ENCODE data around the gene FILIP1L. TPM values are rescaled to one million over a fixed set of nuclear protein-coding genes. Genes with fewer than 3 reads are reported as not detected.

Gene FILIP1L
- total RNA-seq, 1 donor from 2014 or later: 136 TPM

DNA sequence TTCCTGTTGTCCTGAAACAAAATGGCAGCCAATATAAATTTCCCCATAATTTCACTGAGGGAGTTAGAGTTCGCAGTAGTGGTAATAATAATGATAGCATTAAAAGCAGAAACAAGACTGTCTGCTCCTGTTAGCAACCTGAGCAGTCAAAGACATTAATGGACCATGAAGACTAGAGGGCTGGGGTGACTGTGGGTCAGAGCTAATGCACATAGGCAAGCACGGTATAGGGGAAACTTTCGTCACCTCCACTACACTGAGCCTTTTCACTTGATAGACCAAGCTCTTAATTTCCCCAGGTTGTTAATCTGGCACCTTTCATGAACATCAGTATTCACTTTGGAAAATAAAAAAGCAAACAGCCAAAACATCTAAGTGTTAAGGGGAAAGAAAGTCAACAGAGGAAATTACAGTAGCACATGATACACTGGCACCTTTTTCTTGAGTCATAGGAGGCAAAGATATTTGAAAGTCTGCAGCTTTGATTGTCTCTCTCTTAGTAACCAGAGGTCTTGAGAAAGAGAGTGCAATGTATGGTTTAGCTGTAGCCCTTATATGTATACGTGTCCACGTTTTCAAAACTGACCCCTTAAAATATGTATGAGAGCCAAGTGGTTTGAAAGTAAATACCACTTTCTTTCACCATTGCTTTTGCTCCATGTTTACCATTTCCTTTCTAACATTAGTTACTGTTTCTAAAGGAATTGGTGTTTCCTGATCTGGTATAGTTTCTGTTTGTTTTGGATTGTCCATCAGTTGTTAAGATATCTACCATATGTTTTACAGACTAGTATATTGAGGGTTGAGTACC is 104.8 kb downstream of the FILIP1L start:
- no peak for DNase-seq (ENCODE audit: low spot score)

DNA sequence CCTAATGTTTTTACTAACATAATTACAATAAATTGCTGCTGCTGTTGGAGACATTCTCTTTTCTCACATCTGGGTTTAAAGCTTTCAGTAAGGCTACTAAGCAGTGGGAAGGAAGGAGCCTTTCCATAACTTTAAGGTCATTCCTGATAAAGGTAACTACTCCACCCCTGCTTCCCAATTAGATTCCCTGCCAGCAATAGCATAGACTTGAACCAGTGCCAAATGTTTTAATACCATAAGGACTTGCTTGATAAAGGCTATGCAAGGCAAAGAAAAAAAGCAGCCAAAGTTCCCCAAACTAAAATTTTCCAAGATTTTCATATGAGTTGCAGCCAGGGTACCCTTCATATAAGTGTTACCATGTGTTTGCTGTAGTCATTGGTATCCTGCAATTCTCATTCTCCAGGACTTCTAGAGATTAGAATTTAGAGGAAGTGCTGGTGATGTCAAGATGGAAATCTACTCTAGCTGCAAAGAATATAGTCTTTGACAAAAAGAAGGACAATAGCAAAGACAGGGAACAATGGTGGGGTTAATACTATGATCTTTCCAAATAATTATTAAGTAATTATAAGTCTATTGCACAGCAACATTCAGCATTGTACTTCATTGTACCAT is 106.1 kb downstream of the FILIP1L start:
- DNase-seq (ENCODE audit: low spot score): no peak

DNA sequence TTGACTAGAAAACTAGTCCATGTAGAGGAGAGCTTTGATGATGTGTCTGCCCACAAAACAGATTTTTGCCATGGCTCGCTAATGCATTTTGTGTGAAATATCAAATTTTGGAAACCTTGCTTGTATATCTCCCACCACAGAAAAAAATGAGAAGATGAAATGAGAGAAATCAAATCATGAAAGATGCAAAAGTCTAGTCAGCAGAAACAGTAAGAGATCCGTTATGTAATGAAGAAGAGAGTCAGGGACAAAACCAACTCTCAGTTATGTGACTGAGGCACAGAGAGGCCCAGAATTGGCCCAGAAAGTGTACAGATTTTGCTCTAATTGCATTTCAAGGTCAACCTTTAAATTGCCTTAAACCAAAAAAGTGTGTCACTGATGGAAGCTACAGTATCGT is 107.0 kb downstream of the FILIP1L start:
- no peak for DNase-seq (ENCODE audit: low spot score)

DNA sequence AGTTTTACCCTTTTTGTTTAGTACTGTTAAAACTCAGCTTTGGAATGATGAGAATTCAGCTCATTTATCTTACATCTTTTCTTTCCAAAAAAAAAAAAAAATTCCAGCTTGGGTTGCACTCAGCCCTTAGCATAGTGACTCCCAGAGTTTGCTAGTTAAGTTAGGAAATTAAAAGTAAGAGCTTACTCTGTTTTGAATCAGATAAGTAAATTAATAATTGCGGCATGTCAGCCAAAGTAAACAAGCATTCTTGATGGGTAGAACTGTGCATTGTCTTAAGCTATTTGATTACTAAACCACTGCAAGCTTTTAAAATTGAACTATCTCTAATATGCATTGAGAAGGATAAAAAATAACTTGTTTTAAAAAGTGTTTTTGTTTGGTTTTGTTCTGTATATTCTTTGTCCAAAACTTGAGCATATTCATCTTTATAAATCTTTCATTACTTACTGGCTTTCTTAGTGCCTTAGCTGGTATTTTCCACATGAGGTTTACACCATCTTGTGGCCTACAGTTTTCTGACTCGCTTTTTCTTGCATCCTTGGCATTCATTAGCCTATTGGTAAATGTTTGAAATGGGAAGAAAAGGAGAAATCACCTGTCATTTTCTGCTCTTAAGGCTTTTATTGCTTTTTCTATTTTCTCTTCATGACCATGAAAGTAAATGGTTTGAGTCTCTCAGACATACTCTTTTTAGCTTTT is 107.6 kb downstream of the FILIP1L start:
- DNase-seq (ENCODE audit: low spot score): no peak

GRCh38 chr3:100005665-100006393 is 108.5 kb downstream of the FILIP1L start:
- no peak for DNase-seq (ENCODE audit: low spot score)

- no peak for DNase-seq (ENCODE audit: low spot score)
Measured at GRCh38 chr3:100004931-100005330, 109.4 kb downstream of the FILIP1L start.

DNA sequence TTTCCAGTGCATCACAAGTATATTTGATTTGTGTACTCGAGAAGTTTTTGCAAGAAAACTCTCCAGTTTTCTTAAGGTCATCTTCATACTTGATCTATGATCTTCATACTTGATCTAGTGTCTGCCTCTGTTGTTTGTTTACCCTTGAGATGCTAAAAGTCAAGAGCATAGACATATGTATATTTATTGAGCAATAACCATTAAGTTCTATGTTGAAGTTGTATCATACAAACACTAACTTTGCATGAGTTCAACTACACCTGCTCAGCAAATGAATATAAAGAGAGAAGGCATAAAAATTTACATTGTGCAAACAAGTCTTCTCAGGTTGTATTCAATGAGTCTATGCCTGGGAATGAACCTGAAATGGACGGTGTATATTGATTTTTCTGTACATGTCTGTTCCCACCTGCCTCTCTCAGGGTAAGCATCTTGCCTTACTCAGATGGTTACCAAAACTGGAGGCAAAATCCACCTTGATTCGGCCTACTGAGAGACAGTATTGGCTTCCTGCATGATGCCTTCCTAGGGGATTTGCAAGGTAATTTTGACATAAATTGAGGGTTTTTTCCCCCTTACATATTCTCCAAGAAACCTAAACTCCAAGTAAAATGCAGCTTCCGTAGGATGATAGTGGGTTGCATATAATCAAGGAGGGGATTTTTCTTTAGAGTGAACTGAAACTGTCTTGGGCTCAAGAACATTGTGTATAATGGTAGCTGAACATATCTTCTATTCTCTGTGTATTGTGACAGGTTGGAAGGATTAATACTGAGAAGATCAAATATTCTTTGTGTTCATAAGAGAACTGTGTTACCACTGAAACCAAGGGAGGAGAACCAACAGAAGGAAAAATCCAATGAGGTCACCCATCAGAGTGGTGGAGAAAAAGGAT is 110.4 kb downstream of the FILIP1L start:
- no peak for DNase-seq (ENCODE audit: low spot score)

GRCh38 chr3:100002599-100003350 is 111.5 kb downstream of the FILIP1L start:
- DNase-seq (ENCODE audit: low spot score): no peak

- no peak for DNase-seq (ENCODE audit: low spot score)
Measured at GRCh38 chr3:100001526-100002270, 112.6 kb downstream of the FILIP1L start.

GRCh38 chr3:100001083-100001482 is 113.2 kb downstream of the FILIP1L start:
- no peak for DNase-seq (ENCODE audit: low spot score)

- no peak for DNase-seq (ENCODE audit: low spot score)
Measured at GRCh38 chr3:99999536-99999935, 114.8 kb downstream of the FILIP1L start.

DNA sequence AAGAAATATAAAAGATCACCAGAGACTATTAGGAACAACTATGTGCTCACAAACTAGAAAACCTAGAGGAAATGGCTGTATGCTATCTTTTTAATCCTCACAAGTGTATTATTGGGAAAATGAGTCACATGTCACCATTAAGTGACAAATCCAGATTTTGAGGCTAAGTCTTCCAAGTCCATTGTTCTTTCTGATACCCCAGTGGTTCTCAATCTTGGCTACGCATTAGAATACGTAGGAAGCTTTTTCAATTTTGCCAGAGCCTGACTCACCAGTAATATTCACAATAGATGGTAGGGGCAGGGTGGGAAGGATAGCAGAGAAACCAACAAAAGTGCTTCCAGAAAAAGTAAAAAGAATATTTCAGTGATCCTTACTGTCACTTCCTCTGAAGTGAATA is 117.0 kb downstream of the FILIP1L start:
- no peak for DNase-seq (ENCODE audit: low spot score)

DNA sequence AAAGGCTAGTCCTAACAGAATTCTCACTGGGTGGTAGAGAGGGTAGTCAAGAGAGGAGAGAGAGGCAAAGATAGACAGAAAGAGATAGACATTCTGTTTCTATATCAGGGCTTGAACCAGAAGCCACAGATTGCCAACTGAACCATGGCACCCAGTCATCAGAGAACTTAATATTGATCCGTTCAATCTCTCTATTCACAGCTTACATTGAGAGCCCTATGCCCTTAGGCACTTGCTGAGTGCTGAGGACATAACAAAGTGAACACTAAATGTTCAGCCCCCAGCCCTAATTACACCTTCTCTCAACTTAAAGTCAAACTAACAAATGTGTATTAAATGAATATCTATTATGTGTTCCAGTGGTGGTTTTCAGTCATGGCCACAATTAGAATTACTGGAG is 124.1 kb downstream of the FILIP1L start:
- DNase-seq (ENCODE audit: low spot score): no peak

DNA sequence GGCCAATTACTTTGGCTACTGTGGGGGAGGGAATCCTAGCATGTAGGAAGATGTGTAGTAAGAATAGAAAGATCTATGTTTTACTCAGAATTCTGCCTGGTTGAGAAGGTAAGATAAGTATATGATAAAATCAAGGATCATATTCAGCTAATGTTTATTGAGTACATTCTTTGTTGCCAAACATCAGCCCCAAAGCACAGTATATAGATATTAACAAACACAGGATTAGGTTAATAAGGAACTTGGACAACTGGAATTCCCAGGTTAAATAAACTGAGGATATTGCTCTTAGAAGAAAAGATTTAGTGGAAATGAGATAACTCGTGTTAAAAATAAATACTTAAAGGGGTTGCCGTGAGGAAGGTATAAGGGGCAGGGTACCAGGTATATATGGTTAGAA is 129.6 kb downstream of the FILIP1L start:
- DNase-seq (ENCODE audit: low spot score): no peak

GRCh38 chr3:99984139-99984538 is 130.2 kb downstream of the FILIP1L start:
- no peak for DNase-seq (ENCODE audit: low spot score)

DNA sequence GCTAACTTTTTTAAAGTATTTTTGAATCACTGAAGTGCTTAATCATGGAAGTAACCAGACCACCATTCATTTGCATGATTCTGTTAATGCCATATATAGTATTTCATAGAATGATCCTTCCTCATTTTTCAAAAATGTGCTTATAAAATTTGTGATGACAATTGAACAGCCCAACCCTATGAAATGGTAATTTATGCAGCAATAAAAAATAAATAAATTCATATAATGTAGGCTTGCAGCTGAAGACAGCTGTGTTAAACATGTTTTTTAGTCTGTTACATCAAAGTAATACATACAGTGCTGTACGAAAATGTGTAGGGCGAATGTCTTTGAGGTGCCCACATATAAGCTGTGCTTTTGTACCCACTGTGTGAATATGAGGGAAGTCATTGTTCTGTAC is 131.7 kb downstream of the FILIP1L start:
- DNase-seq (ENCODE audit: low spot score): no peak

GRCh38 chr3:99981138-99981537 is 133.2 kb downstream of the FILIP1L start:
- no peak for DNase-seq (ENCODE audit: low spot score)

- no peak for DNase-seq (ENCODE audit: low spot score)
Measured at GRCh38 chr3:99980606-99981005, 133.7 kb downstream of the FILIP1L start.

DNA sequence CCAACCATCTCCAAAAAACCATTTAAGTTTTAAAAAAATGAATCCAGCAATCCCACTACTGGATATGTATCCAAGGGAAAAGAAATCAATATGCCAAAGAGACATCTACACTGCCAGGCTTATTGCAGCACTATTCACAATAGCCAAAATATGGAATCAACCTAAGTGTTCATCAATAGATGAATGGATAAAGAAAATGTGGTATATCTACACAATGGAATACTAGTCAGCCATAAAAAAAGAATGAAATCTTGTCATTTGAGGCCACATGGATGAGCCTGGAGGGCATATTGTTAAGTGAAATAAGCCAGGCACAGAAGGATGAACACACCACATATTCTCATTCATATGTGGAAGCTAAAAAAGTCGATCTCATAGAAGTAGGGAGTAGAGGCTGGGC is 136.1 kb downstream of the FILIP1L start:
- DNase-seq (ENCODE audit: low spot score): no peak

- DNase-seq (ENCODE audit: low spot score): no peak
Measured at GRCh38 chr3:99976584-99976983, 137.7 kb downstream of the FILIP1L start.
